ENCODE measurements around the gene ATAD3A.

The ATAD3A gene

GRCh38 chr1:1573843-1574720, 62.1 kb downstream of the ATAD3A start (continued):
- TF ChIP-seq ZNF391 (tag by site-specific recombination; IDR thresholded peaks at IDR 0.05; ENCODE audit: borderline replicate concordance, low read depth) (0 out of 2 replicates have a peak, but pooled peaks have one; percentile 29), ZNF707 (tag by site-specific recombination; IDR thresholded peaks at IDR 0.05) (no peak), ZNF449 (tag by site-specific recombination; IDR thresholded peaks at IDR 0.05) (0 out of 2 replicates have a peak, but pooled peaks have one; percentile 46), ZNF18 (tag by site-specific recombination; IDR thresholded peaks at IDR 0.05) (no peak; the same call in 1 of the 2 replicates), ZNF404 (tag by site-specific recombination; IDR thresholded peaks at IDR 0.05) (no peak), SCRT2 (tag by site-specific recombination; IDR thresholded peaks at IDR 0.05) (no peak), KLF9 (tag by site-specific recombination; IDR thresholded peaks at IDR 0.05; ENCODE audit: low read depth) (no peak; the same call in 1 of the 2 replicates), REPIN1 (tag by site-specific recombination; IDR thresholded peaks at IDR 0.05; ENCODE audit: low read depth) (no peak; the same call in 1 of the 2 replicates), ZNF677 (tag by site-specific recombination; IDR thresholded peaks at IDR 0.05) (no peak), ZNF366 (tag by site-specific recombination; conservative IDR thresholded peaks at IDR 0.05) (peak; percentile 50; the same call in 1 of the 2 replicates), ZBTB7A (tag by site-specific recombination; IDR thresholded peaks at IDR 0.05; ENCODE audit: low read depth) (peak; percentile 22; the same call in 1 of the 2 replicates), TRIM28 (IDR thresholded peaks at IDR 0.05; ENCODE audit: borderline replicate concordance, low read length) (no peak), ZEB2 (tag by site-specific recombination; IDR thresholded peaks at IDR 0.05) (peak; percentile 65), ZNF335 (tag by site-specific recombination; conservative IDR thresholded peaks at IDR 0.05) (peak; percentile 90), REST (tag by site-specific recombination; IDR thresholded peaks at IDR 0.05) (0 out of 2 replicates have a peak, but pooled peaks have one; percentile 41), SALL2 (tag by site-specific recombination; IDR thresholded peaks at IDR 0.05; ENCODE audit: borderline replicate concordance) (no peak), ZFP69B (tag by site-specific recombination; IDR thresholded peaks at IDR 0.05) (no peak), ZNF416 (tag by site-specific recombination; IDR thresholded peaks at IDR 0.05) (no peak), ZNF76 (tag by site-specific recombination; IDR thresholded peaks at IDR 0.05; ENCODE audit: borderline replicate concordance, low read depth) (no peak), ZNF324 (tag by site-specific recombination; IDR thresholded peaks at IDR 0.05) (peak; percentile 17; the same call in 1 of the 2 replicates), ZNF350 (tag by site-specific recombination; IDR thresholded peaks at IDR 0.05) (no peak), ZNF157 (tag by site-specific recombination; IDR thresholded peaks at IDR 0.05) (no peak), GLIS1 (tag by site-specific recombination; IDR thresholded peaks at IDR 0.05) (no peak; the same call in 1 of the 2 replicates), ZNF114 (tag by site-specific recombination; IDR thresholded peaks at IDR 0.05) (no peak), ZNF341 (tag by site-specific recombination; IDR thresholded peaks at IDR 0.05; ENCODE audit: low read depth) (peak; percentile 67), ZNF48 (tag by site-specific recombination; IDR thresholded peaks at IDR 0.05) (no peak)
- TF ChIP-seq, protein P1, sequence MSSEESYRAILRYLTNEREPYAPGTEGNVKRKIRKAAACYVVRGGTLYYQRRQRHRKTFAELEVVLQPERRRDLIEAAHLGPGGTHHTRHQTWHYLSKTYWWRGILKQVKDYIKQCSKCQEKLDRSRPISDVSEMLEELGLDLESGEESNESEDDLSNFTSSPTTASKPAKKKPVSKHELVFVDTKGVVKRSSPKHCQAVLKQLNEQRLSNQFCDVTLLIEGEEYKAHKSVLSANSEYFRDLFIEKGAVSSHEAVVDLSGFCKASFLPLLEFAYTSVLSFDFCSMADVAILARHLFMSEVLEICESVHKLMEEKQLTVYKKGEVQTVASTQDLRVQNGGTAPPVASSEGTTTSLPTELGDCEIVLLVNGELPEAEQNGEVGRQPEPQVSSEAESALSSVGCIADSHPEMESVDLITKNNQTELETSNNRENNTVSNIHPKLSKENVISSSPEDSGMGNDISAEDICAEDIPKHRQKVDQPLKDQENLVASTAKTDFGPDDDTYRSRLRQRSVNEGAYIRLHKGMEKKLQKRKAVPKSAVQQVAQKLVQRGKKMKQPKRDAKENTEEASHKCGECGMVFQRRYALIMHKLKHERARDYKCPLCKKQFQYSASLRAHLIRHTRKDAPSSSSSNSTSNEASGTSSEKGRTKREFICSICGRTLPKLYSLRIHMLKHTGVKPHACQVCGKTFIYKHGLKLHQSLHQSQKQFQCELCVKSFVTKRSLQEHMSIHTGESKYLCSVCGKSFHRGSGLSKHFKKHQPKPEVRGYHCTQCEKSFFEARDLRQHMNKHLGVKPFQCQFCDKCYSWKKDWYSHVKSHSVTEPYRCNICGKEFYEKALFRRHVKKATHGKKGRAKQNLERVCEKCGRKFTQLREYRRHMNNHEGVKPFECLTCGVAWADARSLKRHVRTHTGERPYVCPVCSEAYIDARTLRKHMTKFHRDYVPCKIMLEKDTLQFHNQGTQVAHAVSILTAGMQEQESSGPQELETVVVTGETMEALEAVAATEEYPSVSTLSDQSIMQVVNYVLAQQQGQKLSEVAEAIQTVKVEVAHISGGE (tag by site-specific recombination; conservative IDR thresholded peaks at IDR 0.05; ENCODE audit: low read depth), result peak; percentile 12; the same call in 1 of the 2 replicates
